GM18520 (cell line): ENCODE data around the gene PDIA4.
"Not testable (repeated sequence)": the region's sequence is repeated elsewhere in the genome, so short reads cannot be mapped to it uniquely, and the experiment has no call there.

Source experiments
- ATAC-seq: cut with Tn5 transposase; IDR thresholded peaks from one replicate; pipeline ENCODE4 v1.9.1; 2021; ENCODE audit not compliant: unreplicated experiment

Gene PDIA4

GRCh38 chr7:149028346-149029109, at the start of gene PDIA4:
Gene PDIA4, minus strand, starts transcription at chr7:149028505. Its CDS starts 97 bp downstream, at chr7:149028408.
- ATAC-seq: peak; percentile 93

- no peak for ATAC-seq
Measured at GRCh38 chr7:149077594-149077993, 49.3 kb upstream of the PDIA4 start.

- ATAC-seq: no peak
Measured at GRCh38 chr7:149075286-149075685, 47.0 kb upstream of the PDIA4 start.

GRCh38 chr7:149074116-149074885, 46.0 kb upstream of the PDIA4 start:
- ATAC-seq: no peak

GRCh38 chr7:149072438-149072775, 44.1 kb upstream of the PDIA4 start:
- ATAC-seq: no peak

DNA sequence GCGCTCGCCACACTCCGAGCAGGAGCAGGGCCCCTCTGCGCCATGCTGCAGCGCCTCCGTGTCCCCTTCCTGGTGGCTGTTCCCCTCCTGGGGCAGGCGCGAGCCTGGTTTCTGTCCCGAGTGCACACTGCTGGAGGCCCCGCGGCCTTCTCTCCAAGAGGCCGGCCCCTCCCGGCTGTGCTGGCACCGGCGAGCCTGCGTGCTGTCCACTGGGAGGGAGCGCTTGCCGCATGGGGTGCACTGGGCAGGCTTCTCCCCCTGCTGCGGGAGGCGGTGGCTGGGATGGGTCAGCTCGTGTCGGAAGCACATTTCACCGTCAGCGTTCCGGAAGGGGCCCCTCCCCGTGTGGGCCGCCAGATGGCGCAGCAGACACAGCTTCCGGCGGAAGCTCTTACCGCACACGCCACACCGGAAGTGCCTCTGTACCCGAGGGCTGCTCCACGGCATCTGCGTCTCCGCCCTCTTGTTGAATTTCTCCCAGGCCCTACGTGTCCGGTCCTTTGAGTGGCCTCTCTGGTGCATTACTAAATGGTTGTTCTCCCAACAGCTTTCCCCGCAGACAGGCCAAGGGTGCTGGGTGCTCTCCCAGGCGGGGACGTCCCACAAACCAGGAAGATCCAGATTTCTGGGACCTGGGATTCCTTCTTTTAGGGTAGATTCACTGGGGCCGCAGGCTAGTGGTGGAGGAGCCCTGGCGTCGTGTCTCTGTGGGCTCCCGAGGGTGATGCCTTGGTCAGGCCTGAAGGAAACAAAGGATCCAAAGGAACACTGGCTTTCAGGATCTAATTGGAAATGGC, 43.5 kb upstream of the PDIA4 start:
- ATAC-seq: no peak

DNA sequence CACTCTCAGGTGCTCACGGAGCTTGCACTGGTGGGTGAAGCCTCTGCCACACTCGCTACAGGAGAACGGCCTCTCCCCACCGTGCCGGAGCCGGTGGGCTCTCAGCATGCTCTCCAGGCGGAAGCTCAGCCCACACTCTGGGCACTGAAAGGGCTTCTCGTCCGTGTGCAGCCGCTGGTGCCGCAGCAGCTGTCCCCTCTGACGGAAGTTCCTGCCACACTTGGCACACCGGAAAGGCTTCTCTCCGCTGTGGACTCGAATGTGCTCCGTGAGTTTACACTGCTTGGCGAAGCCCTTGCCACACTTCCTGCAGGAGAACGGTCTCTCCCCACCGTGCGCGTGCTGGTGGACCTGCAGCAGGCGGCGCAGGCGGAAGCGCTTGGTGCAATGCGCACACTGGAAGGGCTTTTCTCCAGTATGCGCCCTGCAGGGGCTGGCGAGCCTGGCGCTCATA, 42.9 kb upstream of the PDIA4 start:
- ATAC-seq: no peak

- no peak for ATAC-seq
Measured at GRCh38 chr7:149070372-149071125, 42.2 kb upstream of the PDIA4 start.

- no peak for ATAC-seq
Measured at GRCh38 chr7:149067869-149068268, 39.6 kb upstream of the PDIA4 start.

DNA sequence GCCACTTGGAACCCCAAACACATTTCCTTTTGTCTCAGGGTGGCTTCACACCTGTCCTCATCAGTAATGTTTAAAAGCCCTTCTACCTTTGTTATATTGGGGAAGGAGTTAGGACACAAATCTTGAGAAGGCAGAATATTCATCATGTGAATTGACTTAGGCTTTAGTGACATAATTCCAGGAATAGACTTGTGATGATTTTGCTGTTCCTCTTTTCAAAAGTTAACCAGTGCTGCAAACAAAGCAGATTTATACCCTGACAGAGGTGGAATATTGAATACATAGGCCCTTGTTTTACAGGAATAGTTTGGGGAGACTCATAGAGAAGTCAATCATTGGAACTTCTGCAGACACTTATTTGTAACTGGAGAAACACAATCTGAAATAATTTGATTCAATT, 35.2 kb upstream of the PDIA4 start:
- no peak for ATAC-seq

DNA sequence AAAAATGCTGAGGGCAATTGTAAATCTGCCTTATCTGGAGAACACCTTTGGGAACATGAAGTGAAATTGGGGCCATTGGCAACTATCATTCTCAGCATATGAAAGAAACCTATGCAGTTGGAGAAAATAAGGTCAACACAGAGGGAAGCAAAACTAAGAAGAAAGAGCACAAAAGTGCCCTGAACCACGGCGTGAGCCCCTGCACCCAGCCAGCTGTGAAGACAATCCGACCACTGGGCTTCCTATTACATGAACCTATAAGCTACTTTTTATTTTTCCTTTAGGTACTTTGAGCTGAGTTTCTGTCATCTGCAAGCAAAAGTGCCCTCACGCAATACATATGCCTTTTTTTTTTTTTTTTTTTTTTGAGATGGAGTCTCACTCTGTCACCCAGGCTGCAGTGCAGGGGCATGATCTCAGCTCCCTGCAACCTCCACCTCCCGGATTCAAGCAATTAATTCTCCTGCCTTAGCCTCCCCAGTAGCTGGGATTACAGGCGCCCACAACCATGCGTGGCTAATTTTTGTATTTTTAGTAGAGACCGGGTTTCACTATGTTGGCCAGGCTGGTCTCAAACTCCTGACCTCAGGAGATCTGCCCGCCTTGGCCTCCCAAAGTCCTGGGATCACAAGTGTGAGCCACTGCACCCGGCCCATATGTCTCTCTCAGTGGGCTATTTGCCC, 34.1 kb upstream of the PDIA4 start:
- ATAC-seq: not testable (repeated sequence)

- ATAC-seq: no peak
Measured at GRCh38 chr7:149060156-149060555, 31.9 kb upstream of the PDIA4 start.

GRCh38 chr7:149053885-149054284, 25.6 kb upstream of the PDIA4 start:
- no peak for ATAC-seq

DNA sequence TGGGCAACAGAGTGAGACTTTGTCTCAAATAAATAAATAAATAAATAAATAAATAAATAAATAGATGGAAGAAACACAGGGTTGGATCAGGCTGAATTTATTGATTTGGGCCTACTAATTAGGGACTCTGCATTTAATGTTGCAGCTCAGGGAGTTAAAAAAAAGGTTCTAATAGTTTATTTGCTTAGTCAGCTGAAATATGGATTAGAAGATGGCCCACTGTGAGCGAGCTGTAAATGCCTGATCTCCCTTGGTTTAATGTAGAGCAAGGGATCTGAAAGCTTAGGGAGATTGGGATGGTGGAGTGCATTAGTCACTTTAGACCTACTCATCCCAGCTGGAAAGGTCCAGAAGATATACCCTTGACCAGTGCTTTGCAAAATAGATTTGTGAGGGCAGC, 25.1 kb upstream of the PDIA4 start:
- ATAC-seq: no peak

DNA sequence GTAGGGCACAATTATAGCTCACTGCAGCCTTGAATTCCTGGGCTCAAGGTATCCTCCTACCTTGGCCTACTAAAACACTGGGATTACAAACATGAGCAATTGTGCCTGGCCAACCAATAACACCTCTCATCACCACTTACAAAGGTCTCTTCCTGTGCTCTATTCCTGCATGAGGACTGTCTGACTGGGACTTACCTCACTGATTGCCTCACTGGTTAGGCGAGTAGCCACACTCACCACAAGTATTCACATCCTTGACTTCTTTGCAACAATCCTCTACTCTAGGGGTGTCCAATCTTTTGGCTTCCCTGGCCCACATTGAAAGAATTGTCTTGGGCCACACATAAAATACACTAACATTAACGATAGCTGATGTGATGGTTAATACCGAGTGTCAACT, 22.6 kb upstream of the PDIA4 start:
- no peak for ATAC-seq

GRCh38 chr7:149048805-149049204, 20.5 kb upstream of the PDIA4 start:
- ATAC-seq: no peak

DNA sequence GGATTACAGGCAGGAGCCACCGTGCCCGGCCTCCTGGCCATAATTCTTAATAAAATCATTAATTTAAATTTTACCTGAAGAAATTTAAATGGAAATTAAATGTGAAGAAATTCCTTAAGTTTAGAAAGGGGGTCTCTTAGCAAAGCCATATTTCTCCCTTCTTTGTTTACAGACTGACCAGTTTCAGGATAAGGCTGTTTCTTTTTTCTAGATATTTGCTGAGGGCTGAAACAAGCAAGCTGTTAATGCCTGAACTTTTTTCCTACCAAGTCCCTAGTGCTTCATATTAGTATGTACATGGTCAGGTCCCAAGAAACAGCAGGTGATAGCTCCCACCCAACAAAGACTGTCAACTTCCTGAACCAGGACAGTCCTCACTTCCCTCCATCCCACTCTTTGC, 18.1 kb upstream of the PDIA4 start:
- no peak for ATAC-seq

DNA sequence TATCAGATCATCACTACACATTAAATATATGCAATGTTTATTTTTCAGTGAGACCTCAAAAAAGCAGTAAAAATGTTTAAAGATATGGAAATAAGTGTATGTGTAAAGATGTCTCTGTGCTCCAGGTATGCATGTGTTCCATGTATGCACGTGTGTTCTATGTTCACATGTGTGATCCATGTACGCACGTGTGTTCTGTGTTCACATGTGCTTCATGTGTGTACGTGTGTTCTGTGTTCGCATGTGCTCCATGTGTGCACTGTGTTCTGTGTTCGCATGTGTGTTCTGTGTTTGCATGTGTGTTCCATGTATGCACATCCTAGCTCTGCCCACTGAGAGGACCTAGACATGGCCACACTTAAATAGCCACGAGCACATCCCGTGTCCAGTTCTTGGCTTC, 15.6 kb upstream of the PDIA4 start:
- no peak for ATAC-seq

DNA sequence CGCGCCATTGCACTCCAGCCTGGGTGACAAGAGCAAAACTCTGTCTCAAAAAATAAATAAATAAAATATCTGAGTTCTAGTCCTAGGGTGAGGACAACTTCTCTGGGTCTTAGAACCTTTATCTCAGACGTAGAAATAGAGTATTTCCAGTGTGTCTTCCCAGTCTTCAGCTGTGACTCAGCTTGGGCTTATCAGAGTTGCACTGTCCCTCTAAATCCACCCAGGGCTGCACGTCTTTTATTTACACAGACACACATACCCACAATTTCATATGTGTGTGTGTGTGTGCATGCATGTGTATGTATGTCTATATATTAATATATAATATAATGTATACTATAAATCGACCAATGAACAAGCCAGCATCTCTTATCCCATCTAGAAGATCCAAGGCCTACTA, 13.0 kb upstream of the PDIA4 start:
- no peak for ATAC-seq

- not testable (repeated sequence) for ATAC-seq
Measured at GRCh38 chr7:149038641-149039040, 10.3 kb upstream of the PDIA4 start.
